Measurements from ENCODE around the gene KCNK15.

Gene KCNK15

GRCh38 chr20:44745122-44745597, 505 bp upstream of the KCNK15 start:
- TF ChIP-seq JUND (IDR thresholded peaks at IDR 0.05; ENCODE audit: low read depth), result no peak
- DNase-seq (ENCODE audit: low read depth in 1 of 2, low spot score in 1 of 2), result peak in 1 of 2 experiments; percentile 61
- in situ Hi-C loops (cut with HindIII; ENCODE audit: low pct_unique_long_range_greater_than_20kb, low sequenced_read_pairs), result no loop called here

GRCh38 chr20:44746367-44747165, 901 bp downstream of the KCNK15 start:
- in situ Hi-C loops (cut with HindIII; ENCODE audit: low pct_unique_long_range_greater_than_20kb, low sequenced_read_pairs), result no loop called here
- DNase-seq (ENCODE audit: low read depth in 1 of 2, low spot score in 1 of 2), result no peak

DNA sequence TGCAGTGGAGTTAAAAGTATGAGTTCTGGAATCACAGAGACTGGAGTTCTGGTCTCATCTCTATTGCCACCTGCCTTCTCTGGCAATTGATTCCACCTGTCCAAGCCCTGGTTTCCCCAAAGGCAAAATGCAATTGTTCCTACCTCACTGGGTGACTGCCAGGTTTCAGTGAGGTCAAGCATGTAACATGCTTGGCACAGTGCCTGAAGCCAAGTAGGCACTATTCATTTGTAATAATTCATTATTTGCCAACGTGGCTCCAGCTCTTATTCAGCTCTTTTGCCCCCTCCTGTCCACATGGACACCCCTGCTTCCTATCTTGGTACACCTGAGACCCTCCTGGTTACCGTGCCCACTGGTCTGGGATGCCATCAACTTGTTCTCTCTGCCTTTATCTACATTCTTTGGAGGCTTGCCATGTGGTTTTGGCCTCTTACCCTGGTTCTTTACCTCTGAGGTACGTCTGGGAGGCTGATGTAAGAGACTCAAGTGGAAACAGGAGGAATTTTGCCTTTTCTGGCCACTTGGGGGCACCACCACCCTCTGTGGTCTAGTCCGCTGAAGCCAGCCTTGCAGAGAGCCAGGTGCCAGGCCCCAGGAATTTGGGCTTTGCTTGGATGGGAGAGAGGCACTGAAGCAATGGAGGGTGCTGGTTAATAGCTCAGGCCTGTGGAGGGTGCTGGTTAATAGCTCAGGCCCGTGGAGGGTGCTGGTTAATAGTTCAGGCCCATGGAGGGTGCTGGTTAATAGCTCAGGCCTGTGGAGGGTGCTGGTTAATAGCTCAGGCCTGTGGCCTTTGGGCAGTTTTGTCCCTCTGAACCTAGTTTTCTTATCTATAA, 1.7 kb downstream of the KCNK15 start:
- DNase-seq (ENCODE audit: low read depth in 1 of 2, low spot score in 1 of 2), result peak; percentile 87 to 94
- in situ Hi-C loops (cut with HindIII; ENCODE audit: low pct_unique_long_range_greater_than_20kb, low sequenced_read_pairs), result no loop called here
- TF ChIP-seq JUND (IDR thresholded peaks at IDR 0.05; ENCODE audit: low read depth), result no peak

More at GRCh38 chr20:44746367-44747165, 901 bp downstream of the KCNK15 start:
- no peak for TF ChIP-seq JUND (IDR thresholded peaks at IDR 0.05; ENCODE audit: low read depth)

- no peak for TF ChIP-seq JUND (IDR thresholded peaks at IDR 0.05; ENCODE audit: low read depth)
- DNase-seq (ENCODE audit: low read depth in 1 of 2, low spot score in 1 of 2), result no peak
- in situ Hi-C loops (cut with HindIII; ENCODE audit: low pct_unique_long_range_greater_than_20kb, low sequenced_read_pairs), result no loop called here
Measured at GRCh38 chr20:44748005-44748370, 2.3 kb downstream of the KCNK15 start.

DNA sequence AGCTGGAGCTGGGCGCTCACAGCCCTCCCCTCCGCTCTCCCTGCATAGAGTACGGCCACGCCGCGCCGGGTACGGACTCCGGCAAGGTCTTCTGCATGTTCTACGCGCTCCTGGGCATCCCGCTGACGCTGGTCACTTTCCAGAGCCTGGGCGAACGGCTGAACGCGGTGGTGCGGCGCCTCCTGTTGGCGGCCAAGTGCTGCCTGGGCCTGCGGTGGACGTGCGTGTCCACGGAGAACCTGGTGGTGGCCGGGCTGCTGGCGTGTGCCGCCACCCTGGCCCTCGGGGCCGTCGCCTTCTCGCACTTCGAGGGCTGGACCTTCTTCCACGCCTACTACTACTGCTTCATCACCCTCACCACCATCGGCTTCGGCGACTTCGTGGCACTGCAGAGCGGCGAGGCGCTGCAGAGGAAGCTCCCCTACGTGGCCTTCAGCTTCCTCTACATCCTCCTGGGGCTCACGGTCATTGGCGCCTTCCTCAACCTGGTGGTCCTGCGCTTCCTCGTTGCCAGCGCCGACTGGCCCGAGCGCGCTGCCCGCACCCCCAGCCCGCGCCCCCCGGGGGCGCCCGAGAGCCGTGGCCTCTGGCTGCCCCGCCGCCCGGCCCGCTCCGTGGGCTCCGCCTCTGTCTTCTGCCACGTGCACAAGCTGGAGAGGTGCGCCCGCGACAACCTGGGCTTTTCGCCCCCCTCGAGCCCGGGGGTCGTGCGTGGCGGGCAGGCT, 4.6 kb downstream of the KCNK15 start:
- no peak for TF ChIP-seq JUND (IDR thresholded peaks at IDR 0.05; ENCODE audit: low read depth)
- in situ Hi-C loops (cut with HindIII; ENCODE audit: low pct_unique_long_range_greater_than_20kb, low sequenced_read_pairs), result no loop called here

DNA sequence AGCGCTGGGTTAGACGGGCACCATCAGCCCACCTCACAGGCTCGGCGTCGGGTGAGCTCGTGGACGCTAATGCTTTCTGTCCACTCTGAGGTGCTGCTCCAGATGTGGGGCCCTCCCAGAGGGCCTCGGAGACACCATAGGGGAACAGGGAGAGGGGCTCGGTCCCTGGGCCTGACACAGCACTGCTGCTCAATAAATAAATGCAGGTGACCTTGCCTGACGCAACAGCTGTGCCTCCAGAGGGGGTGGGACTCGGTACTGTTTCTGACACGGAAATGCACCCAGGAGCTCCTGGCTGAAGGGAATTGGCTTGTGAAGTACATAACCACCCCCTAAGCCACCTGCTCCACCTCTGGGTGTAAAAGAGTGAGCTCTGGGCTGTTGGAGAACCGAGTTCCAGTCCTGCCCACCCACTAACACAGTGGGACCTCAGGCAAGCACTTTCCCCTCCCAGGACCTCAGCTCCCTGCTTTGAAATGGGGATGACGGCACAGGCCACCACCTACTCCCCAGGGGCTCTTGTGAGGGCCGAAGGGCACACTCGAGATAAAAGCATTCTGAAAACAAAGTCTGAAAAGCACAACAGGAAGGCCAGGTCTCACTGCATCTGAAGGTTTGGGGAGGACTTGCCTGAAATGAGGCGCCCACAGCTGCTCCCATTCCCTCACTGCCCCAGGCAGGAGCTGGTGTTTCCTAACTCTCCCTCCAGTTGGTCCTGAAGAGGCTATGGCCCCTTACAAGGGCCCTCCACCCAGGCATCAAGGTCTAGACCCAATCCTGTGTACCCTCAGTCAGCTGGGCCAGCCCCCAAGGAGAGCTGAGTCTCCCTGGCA, 6.7 kb downstream of the KCNK15 start:
- in situ Hi-C loops (cut with HindIII; ENCODE audit: low pct_unique_long_range_greater_than_20kb, low sequenced_read_pairs), result no loop called here
- DNase-seq (ENCODE audit: low read depth in 1 of 2, low spot score in 1 of 2), result no peak
- TF ChIP-seq JUND (IDR thresholded peaks at IDR 0.05; ENCODE audit: low read depth), result no peak

More for the DNA sequence above, 4.6 kb downstream of the KCNK15 start:
- DNase-seq (ENCODE audit: low read depth in 1 of 2, low spot score in 1 of 2), result no peak

GRCh38 chr20:44754554-44754953, 8.9 kb downstream of the KCNK15 start:
- DNase-seq (ENCODE audit: low read depth in 1 of 2, low spot score in 1 of 2), result no peak
- in situ Hi-C loops (cut with HindIII; ENCODE audit: low pct_unique_long_range_greater_than_20kb, low sequenced_read_pairs), result no loop called here
- TF ChIP-seq JUND (IDR thresholded peaks at IDR 0.05; ENCODE audit: low read depth), result no peak

DNA sequence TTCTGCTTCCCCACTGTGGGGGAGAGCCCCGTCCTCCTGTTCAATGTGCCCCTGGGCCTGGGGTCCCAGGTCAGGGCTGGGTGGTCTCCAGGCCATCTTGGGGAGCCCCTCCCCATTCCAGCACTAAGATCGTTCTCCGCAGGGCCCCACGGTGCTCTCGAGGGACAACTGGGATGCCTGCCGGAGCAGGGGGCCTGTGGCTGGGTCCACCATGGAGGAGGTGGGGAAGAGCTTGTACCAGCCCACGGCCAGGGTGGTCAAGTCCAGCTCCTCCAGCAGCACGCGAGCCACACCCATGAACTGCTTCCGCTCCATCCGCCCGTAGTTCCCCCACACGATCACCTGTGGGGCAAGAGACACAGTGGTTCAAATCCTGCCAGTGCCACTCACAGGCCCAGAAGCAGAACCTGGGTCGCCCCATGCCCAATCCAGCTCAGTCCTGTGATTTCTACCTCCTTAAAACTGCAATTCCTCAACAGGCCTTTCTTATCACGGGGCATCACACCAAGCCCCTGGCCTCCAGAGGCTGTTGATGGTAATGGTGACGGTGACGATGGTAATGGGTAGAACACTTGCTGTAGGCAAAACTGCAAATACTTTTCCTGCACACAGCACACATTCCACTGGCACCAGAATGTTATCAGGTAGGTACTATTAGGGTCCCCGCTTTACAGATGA, 10.5 kb downstream of the KCNK15 start:
- in situ Hi-C loops (cut with HindIII; ENCODE audit: low pct_unique_long_range_greater_than_20kb, low sequenced_read_pairs), result no loop called here
- TF ChIP-seq JUND (IDR thresholded peaks at IDR 0.05; ENCODE audit: low read depth), result no peak
- DNase-seq (ENCODE audit: low read depth in 1 of 2, low spot score in 1 of 2), result no peak

- in situ Hi-C loops (cut with HindIII; ENCODE audit: low pct_unique_long_range_greater_than_20kb, low sequenced_read_pairs), result no loop called here
- DNase-seq (ENCODE audit: low read depth in 1 of 2, low spot score in 1 of 2), result no peak
- TF ChIP-seq JUND (IDR thresholded peaks at IDR 0.05; ENCODE audit: low read depth), result no peak
Measured at GRCh38 chr20:44756956-44757355, 11.3 kb downstream of the KCNK15 start.

DNA sequence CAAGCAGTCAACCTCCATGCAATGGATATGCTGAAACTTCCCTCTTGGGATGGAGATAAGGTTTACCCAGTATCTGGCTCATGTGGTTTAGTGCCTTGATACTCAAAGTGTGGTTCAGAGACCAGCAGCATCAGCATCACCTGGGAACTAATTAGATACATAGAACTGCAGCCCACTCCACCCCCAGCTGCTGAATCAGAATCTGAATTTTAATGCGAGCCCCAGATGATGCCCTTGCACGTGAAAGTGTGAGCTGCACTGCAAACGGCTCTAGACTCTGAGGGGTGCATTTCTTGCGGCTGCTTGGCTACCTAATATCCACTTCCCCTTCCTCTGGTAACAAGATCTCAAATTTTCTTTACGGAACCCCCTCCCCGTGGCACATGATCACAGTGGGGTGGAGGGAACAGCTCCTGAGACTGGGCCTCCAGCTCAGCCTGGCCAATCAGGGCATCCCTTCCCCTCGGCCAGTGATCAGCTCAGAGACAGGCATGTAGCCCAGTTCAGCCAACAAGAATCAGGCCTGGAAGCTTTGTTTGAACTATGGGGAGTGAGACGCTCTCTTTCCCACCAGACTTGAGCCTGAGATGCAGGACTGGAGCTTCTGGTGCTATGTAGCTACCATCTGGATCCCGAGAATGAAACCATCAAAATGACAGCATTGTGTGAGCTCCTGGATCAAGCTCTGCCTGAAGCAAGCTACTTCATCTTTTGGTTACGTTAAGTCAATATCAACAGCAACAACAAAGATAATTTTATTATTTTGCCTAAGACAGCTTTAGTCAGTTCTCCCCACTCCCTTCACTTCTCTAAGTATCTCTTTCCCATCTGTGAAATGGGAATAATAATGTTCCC, 12.8 kb downstream of the KCNK15 start:
- TF ChIP-seq JUND (IDR thresholded peaks at IDR 0.05; ENCODE audit: low read depth), result no peak
- in situ Hi-C loops (cut with HindIII; ENCODE audit: low pct_unique_long_range_greater_than_20kb, low sequenced_read_pairs), result no loop called here
- no peak for DNase-seq (ENCODE audit: low read depth in 1 of 2, low spot score in 1 of 2)
